PC-9 (cell line): ENCODE results near the gene AKAP8L. TPM values are rescaled to one million over a fixed set of nuclear protein-coding genes. Genes with fewer than 3 reads are reported as not detected.

Experiments
- BruUV-seq: library from RNA; stranded (reverse); fragments of 400-500 nt; replicated peaks from 2 replicates; lab custom pipeline; 2021; lab: Mats Ljungman, UMichigan
- CTCF ChIA-PET: fragments of 300-600 bp; sonication (Branson Sonifier 250); formaldehyde crosslinking; loops from one replicate; lab custom pipeline; 2022; ENCODE audit warnings: antibody characterized with exemption; lab: Charles Lee
- POLR2A ChIA-PET: fragments of 300-600 bp; sonication (Branson Sonifier 250); formaldehyde crosslinking; loops from one replicate; lab custom pipeline; 2022; ENCODE audit warnings: antibody characterized with exemption; ENCODE audit not compliant: unreplicated experiment; lab: Charles Lee
- DNase-seq, 2 experiments: peaks; one replicate each; pipeline versions ENCODE4 v3.0.0 to v3.0.0-alpha.2; 2015 to 2022; ENCODE audit warnings: mixed read lengths in 1 of 2
- H2AFZ ChIP-seq: fragments of 200-600 bp; sonication (generic); 2 replicates; pipeline ENCODE4 v1.8.1; 2017; ENCODE audit warnings: antibody characterized with exemption
- H3F3A ChIP-seq: fragments of 200-600 bp; sonication (generic); 2 replicates; pipeline ENCODE4 v1.8.1; 2017; ENCODE audit warnings: antibody characterized with exemption, mild to moderate bottlenecking, low read depth; ENCODE audit not compliant: insufficient read depth
- H3K27ac ChIP-seq: fragments of 200-600 bp; sonication (generic); 2 replicates; pipeline ENCODE4 v1.6.1; 2016; ENCODE audit warnings: mixed run types
- H3K27me3 ChIP-seq: fragments of 200-600 bp; sonication (generic); 2 replicates; pipeline ENCODE4 v1.6.1; 2016; ENCODE audit warnings: low read depth, mixed run types; ENCODE audit not compliant: insufficient read depth
- H3K36me3 ChIP-seq: fragments of 200-600 bp; sonication (generic); 2 replicates; pipeline ENCODE4 v1.6.1; 2016; ENCODE audit warnings: low read depth, mixed run types
- H3K4me1 ChIP-seq: fragments of 200-600 bp; sonication (generic); replicated peaks from 2 replicates; pipeline ENCODE4 v1.6.1; 2016; ENCODE audit warnings: mixed run types; ENCODE audit not compliant: insufficient read depth
- H3K4me2 ChIP-seq: fragments of 200-600 bp; sonication (generic); 2 replicates; pipeline ENCODE4 v1.6.1; 2017; ENCODE audit warnings: mixed run types
- H3K4me3 ChIP-seq: fragments of 200-600 bp; sonication (generic); 2 replicates; pipeline ENCODE4 v1.6.1; 2016; ENCODE audit warnings: mixed run types
- H3K79me2 ChIP-seq: fragments of 200-600 bp; sonication (generic); 2 replicates; pipeline ENCODE4 v1.6.1; 2017; ENCODE audit warnings: low read depth, mixed run types
- H3K9me2 ChIP-seq: fragments of 200-600 bp; sonication (generic); 2 replicates; pipeline ENCODE4 v1.8.1; 2017; ENCODE audit warnings: mild to moderate bottlenecking; ENCODE audit not compliant: insufficient read depth
- H3K9me3 ChIP-seq: fragments of 200-600 bp; sonication (generic); 2 replicates; pipeline ENCODE4 v1.8.1; 2016; ENCODE audit warnings: low read depth; ENCODE audit not compliant: insufficient read depth
- H4K20me1 ChIP-seq: fragments of 200-600 bp; sonication (generic); 2 replicates; pipeline ENCODE4 v1.8.1; 2017; ENCODE audit not compliant: insufficient read depth
- EZH2 ChIP-seq: fragments of 200-600 bp; sonication (generic); IDR thresholded peaks from 2 replicates; pipeline ENCODE4 v1.8.0; 2017; ENCODE audit warnings: antibody characterized with exemption, low read depth
- intact Hi-C: fragments of 100-400 bp; cut with micrococcal nuclease; formaldehyde crosslinking; loops from one replicate; pipeline ENCODE4 v1.10.0; 2022; ENCODE audit not compliant: unreplicated experiment
- total RNA-seq: library from RNA; stranded (reverse); gene quantifications from 2 replicates; pipeline ENCODE4 v1.2.3, GENCODE V29; 2021
- TF ChIP-seq, protein P1 (sequence below): fragments of 200-600 bp; sonication (generic); conservative IDR thresholded peaks from 2 replicates; pipeline ENCODE4 v1.6.1; 2017; ENCODE audit warnings: mixed run types, antibody characterized with exemption, mild to moderate bottlenecking, moderate library complexity

AKAP8L gene
- total RNA-seq, 1 experiment from 2014 or later: 49.9 TPM

DNA sequence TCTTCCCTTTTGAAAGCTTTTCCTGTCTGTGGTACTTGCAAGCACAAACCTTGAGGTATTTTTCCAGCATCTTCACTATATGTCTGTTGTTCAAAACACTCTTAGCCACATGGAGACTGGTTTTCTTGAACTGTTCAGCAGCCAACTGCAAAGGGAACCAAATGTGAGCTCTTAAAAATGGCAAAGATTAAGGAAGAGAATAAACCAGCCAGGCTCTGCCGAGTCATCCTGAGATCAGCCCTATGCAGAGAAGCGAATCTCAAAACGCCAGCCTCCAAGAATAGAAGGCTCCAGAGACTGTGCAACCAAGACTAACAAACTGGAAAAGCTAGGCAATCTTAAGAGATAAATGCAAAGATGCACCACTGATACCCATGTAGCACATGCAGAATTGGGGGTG, 59.9 kb downstream of the AKAP8L start:
- CTCF ChIA-PET: interaction anchor here (0.5 kb wide), 1 partner anchor 21 kb away, joined by 3 read pairs; no protein-coding TSS in a partner anchor

DNA sequence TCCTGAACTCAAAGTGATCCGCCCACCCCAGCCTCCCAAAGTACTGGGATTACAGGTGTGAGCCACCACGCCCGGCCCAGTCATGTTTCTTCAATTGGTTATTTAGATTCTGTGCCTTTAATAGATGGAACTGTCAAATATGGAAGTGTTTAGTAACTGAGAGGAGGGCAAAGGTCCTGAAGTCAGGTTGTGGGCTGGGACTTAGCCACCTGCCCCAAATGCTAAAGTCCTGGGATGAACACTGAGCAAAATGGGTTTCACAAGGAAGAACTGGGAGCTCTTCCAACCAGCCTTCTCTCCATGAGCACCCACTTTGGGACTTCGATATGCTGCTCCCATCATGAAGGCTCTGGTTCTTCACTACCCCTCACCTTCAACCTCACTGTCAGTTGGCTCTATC, 60.9 kb downstream of the AKAP8L start:
- no peaks in the 10 kb centered on the region for H3K79me2 ChIP-seq
- intact Hi-C loops: no loop called here
- TF ChIP-seq, protein P1, sequence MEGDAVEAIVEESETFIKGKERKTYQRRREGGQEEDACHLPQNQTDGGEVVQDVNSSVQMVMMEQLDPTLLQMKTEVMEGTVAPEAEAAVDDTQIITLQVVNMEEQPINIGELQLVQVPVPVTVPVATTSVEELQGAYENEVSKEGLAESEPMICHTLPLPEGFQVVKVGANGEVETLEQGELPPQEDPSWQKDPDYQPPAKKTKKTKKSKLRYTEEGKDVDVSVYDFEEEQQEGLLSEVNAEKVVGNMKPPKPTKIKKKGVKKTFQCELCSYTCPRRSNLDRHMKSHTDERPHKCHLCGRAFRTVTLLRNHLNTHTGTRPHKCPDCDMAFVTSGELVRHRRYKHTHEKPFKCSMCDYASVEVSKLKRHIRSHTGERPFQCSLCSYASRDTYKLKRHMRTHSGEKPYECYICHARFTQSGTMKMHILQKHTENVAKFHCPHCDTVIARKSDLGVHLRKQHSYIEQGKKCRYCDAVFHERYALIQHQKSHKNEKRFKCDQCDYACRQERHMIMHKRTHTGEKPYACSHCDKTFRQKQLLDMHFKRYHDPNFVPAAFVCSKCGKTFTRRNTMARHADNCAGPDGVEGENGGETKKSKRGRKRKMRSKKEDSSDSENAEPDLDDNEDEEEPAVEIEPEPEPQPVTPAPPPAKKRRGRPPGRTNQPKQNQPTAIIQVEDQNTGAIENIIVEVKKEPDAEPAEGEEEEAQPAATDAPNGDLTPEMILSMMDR: no peak
- no peak for TF ChIP-seq EZH2
- H3K27ac ChIP-seq: no peak overlapping the region; the same call in 1 of the 2 replicates
- no peak overlapping the region for H2AFZ ChIP-seq
- no TSS peak for BruUV-seq
- CTCF ChIA-PET: no interaction called here
- 0 out of 2 replicates have a peak, but pooled peaks cover 8% of the 10 kb centered on the region for H3K4me1 ChIP-seq
- no peak for DNase-seq
- H3K4me2 ChIP-seq: no peak overlapping the region
- H3K4me3 ChIP-seq: no peak overlapping the region
- peaks cover 64% of the 10 kb centered on the region; the same call in 1 of the 2 replicates for H3F3A ChIP-seq
- H3K9me2 ChIP-seq: no peaks in the 10 kb centered on the region
- H3K36me3 ChIP-seq: peaks cover 37% of the 10 kb centered on the region
- no peaks in the 10 kb centered on the region for H3K27me3 ChIP-seq
- peaks cover 16% of the 10 kb centered on the region; the same call in 1 of the 2 replicates for H4K20me1 ChIP-seq
- POLR2A ChIA-PET: interaction anchor here (0.7 kb wide), 1 partner anchor 20 kb away, joined by 12 read pairs; no protein-coding TSS in a partner anchor
- H3K9me3 ChIP-seq: no peaks in the 10 kb centered on the region

More for the DNA sequence above, 59.9 kb downstream of the AKAP8L start:
- Histone ChIP-seq H3K27ac (peak overlapping the region; percentile 43; the same call in 1 of the 2 replicates), H3K79me2 (no peaks in the 10 kb centered on the region), H3K36me3 (peaks cover 37% of the 10 kb centered on the region), H3K4me2 (no peak overlapping the region), H3K27me3 (no peaks in the 10 kb centered on the region), H4K20me1 (peaks cover 15% of the 10 kb centered on the region; the same call in 1 of the 2 replicates), H3K4me3 (no peak overlapping the region), H3K9me2 (no peaks in the 10 kb centered on the region), H3K9me3 (no peaks in the 10 kb centered on the region), H2AFZ (no peak overlapping the region), H3K4me1 (0 out of 2 replicates have a peak, but pooled peaks cover 8% of the 10 kb centered on the region), H3F3A (peaks cover 58% of the 10 kb centered on the region; the same call in 1 of the 2 replicates)
- TF ChIP-seq, protein P1: no peak
- TF ChIP-seq EZH2: no peak
- no peak for DNase-seq
- no TSS peak for BruUV-seq
- POLR2A ChIA-PET: interaction anchor here (0.6 to 0.7 kb wide), 3 partner anchors 19 to 295 kb away, joined by 5 to 12 read pairs (median 12); no protein-coding TSS in a partner anchor
- intact Hi-C loops: no loop called here

DNA sequence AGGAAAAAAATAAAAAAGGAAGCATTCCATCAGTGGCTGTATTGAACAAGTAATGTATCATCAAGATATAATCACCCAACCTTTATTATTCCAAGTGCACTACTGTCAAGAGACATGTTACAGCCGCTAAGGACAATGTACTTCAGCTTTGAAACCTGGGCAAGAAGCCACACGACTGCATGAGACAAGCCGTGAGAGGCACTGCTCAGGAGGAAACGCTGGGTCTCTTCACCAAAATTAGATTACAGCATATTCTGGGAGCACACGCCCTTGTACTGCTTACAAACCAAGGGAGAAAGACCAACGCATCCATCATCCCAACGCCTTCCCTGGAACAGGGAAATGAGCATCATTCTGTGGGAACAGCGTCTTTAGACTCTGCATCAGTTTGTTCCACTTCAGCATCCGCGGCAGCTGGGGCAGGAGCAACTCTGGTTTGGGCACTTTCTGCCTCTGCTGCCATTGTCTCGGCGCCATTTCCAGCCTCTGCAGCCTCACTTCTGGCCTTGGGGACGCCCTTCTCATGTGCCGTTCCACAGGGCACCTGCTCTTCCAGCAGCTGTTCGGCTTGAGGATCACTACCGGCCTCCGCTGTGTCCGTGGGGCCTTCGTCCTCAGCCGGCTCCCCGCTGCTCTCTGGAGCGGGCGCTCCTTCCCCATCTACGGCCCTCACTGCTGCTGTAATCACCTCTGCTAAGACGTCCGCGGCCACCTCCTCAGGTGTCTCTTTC, 64.1 kb downstream of the AKAP8L start:
- CTCF ChIA-PET: no interaction called here
- 0 out of 2 replicates have a peak, but pooled peaks cover 4% of the 10 kb centered on the region for H3K4me1 ChIP-seq
- no peaks in the 10 kb centered on the region for H3K79me2 ChIP-seq
- no peak overlapping the region for H3K4me2 ChIP-seq
- no peaks in the 10 kb centered on the region for H3K27me3 ChIP-seq
- DNase-seq: no peak
- H3F3A ChIP-seq: peaks cover 57% of the 10 kb centered on the region; the same call in 1 of the 2 replicates
- POLR2A ChIA-PET: no interaction called here
- no peak overlapping the region for H3K4me3 ChIP-seq
- H3K9me3 ChIP-seq: no peaks in the 10 kb centered on the region
- intact Hi-C loops: no loop called here
- no peak for TF ChIP-seq EZH2
- TF ChIP-seq, protein P1: no peak
- H3K9me2 ChIP-seq: no peaks in the 10 kb centered on the region
- H2AFZ ChIP-seq: no peak overlapping the region
- BruUV-seq: no TSS peak
- no peak overlapping the region for H3K27ac ChIP-seq
- 0 out of 2 replicates have a peak, but pooled peaks cover 9% of the 10 kb centered on the region for H4K20me1 ChIP-seq
- peaks cover 17% of the 10 kb centered on the region for H3K36me3 ChIP-seq
